CD4-positive, alpha-beta T cell treated with Interleukin-12 subunit alpha and Interleukin-12 subunit beta, for 1 hour (primary cell): Measurements from ENCODE around the gene GLB1L2.
A peak's percentile ranks its signal among the peaks of the same experiment; 100 is the strongest.
"Not testable (repeated sequence)": the region's sequence is repeated elsewhere in the genome, so short reads cannot be mapped to it uniquely, and the experiment has no call there.

Experiments used
- DNase-seq: peaks from one replicate; pipeline ENCODE4 v3.0.0-alpha.2; 2020

The GLB1L2 gene

GRCh38 chr11:134330611-134331353 is 1.0 kb upstream of the GLB1L2 start:
- DNase-seq = no peak

GRCh38 chr11:134332189-134332631 is 422 bp downstream of the GLB1L2 start:
- DNase-seq = peak; percentile 22

GRCh38 chr11:134332782-134333181 is 994 bp downstream of the GLB1L2 start:
- no peak for DNase-seq

- no peak for DNase-seq
Measured at GRCh38 chr11:134333312-134333711, 1.5 kb downstream of the GLB1L2 start.

- DNase-seq = no peak
Measured at GRCh38 chr11:134333946-134334345, 2.2 kb downstream of the GLB1L2 start.

- no peak for DNase-seq
Measured at GRCh38 chr11:134334796-134335571, 3.2 kb downstream of the GLB1L2 start.

GRCh38 chr11:134337051-134337450 is 5.3 kb downstream of the GLB1L2 start:
- DNase-seq = no peak

GRCh38 chr11:134338068-134338467 is 6.3 kb downstream of the GLB1L2 start:
- no peak for DNase-seq

- DNase-seq = no peak
Measured at GRCh38 chr11:134338654-134339053, 6.9 kb downstream of the GLB1L2 start.

- no peak for DNase-seq
Measured at GRCh38 chr11:134339756-134340155, 8.0 kb downstream of the GLB1L2 start.

GRCh38 chr11:134340354-134340964 is 8.7 kb downstream of the GLB1L2 start:
- DNase-seq = no peak

- DNase-seq = no peak
Measured at GRCh38 chr11:134341805-134342571, 10.2 kb downstream of the GLB1L2 start.

- DNase-seq = no peak
Measured at GRCh38 chr11:134342572-134343340, 11.0 kb downstream of the GLB1L2 start.

GRCh38 chr11:134343646-134344045 is 11.9 kb downstream of the GLB1L2 start:
- no peak for DNase-seq

GRCh38 chr11:134344497-134345236 is 12.9 kb downstream of the GLB1L2 start:
- DNase-seq = not testable (repeated sequence)

GRCh38 chr11:134345237-134345550 is 13.4 kb downstream of the GLB1L2 start:
- no peak for DNase-seq

GRCh38 chr11:134346101-134346975 is 14.6 kb downstream of the GLB1L2 start:
- no peak for DNase-seq

GRCh38 chr11:134346976-134347350 is 15.2 kb downstream of the GLB1L2 start:
- no peak for DNase-seq

- DNase-seq = no peak
Measured at GRCh38 chr11:134347441-134347840, 15.7 kb downstream of the GLB1L2 start.

- DNase-seq = peak; percentile 48
Measured at GRCh38 chr11:134349109-134349801, 17.5 kb downstream of the GLB1L2 start.
